GM13977 (cell line): ENCODE results near the gene NFATC2.

Experiments used
- DNase-seq: peaks from one replicate; pipeline ENCODE4 v3.0.0; 2012; ENCODE audit warnings: low spot score
- CTCF ChIP-seq: IDR thresholded peaks from 2 replicates; pipeline ENCODE4 v1.5.1; 2012; ENCODE audit warnings: mild to moderate bottlenecking, control low read depth; ENCODE audit not compliant: insufficient read depth; ENCODE audit errors: extremely low read depth, missing control alignments
- in situ Hi-C: fragments of 300-500 bp; cut with MboI; formaldehyde crosslinking; loops from one replicate; pipeline ENCODE4 v1.12.0; 2022; ENCODE audit warnings: low sequenced_read_pairs, low pct_unique_long_range_greater_than_20kb, mixed read lengths, inconsistent platforms; ENCODE audit not compliant: unreplicated experiment

The NFATC2 gene

GRCh38 chr20:51427651-51428291 is 114.7 kb downstream of the NFATC2 start:
- in situ Hi-C loops = no loop called here
- DNase-seq = no peak
- no peak for TF ChIP-seq CTCF

GRCh38 chr20:51426718-51427650 is 115.5 kb downstream of the NFATC2 start:
- TF ChIP-seq CTCF = no peak
- in situ Hi-C loops = no loop called here
- no peak for DNase-seq

- no peak for TF ChIP-seq CTCF
- in situ Hi-C loops = no loop called here
- no peak for DNase-seq
These were observed 117.0 kb downstream of the NFATC2 start for GRCh38 chr20:51425347-51426106.

GRCh38 chr20:51424270-51425117 is 118.0 kb downstream of the NFATC2 start:
- DNase-seq = no peak
- TF ChIP-seq CTCF = no peak
- in situ Hi-C loops = no loop called here

GRCh38 chr20:51423810-51424209 is 118.7 kb downstream of the NFATC2 start:
- no peak for TF ChIP-seq CTCF
- no peak for DNase-seq
- in situ Hi-C loops = no loop called here

- TF ChIP-seq CTCF = no peak
- in situ Hi-C loops = no loop called here
- DNase-seq = peak; percentile 71
These were observed 119.2 kb downstream of the NFATC2 start for GRCh38 chr20:51423290-51423667.
